Measurements from ENCODE around the gene INPP5B. TPM values are rescaled to one million over a fixed set of nuclear protein-coding genes. Genes with fewer than 3 reads are reported as not detected.

INPP5B gene
- total RNA-seq, result 11.4 and 18.7 TPM in 2 replicates

DNA sequence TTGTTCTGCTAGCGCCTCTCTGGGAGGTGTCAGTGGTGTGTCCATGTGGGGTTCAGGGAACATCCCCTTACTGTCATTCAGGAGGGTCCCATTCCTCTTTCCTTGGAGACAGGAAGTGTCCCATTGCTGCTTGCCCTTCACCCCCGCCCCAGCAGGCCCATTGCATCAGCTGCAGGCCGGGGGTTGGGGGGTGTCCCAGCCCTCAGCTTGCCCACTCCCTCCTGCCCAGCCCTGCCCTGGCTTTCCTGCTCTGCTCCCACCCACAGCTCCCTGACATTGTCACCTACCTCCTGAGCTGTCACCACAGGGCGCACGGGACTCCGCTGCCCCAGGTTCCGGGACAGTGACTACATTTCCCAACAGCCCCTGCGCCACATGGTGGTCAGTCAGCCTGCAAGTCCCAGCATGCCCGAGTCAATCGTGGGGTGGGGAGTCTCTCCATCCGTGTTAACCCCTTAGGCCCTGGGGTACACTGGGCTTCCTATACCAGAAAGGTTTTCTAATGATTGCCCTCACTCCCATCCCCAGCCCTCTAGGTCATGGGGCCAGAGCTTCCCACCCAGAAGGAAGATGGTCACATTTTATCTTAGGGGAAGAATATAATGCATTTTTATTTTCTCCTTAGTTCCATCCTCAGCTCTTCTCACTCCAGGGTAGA, at the start of gene INPP5B:
TSS of gene INPP5B (minus strand) at position 351 of the 658 bp plus-strand sequence. CDS start 745 bp downstream, outside the sequence.
- peak within 1 kb of the TSS; percentile 73 for H3K4me3 ChIP-seq (ENCODE audit: low read depth, low read length)
- no peak for DNase-seq (ENCODE audit: low read depth)
- TF ChIP-seq CTCF (conservative IDR thresholded peaks at IDR 0.05; ENCODE audit: low read depth, low read length), result peak; percentile 6

- peak overlapping the region; percentile 59 for H3K4me3 ChIP-seq (ENCODE audit: low read depth, low read length)
- TF ChIP-seq CTCF (conservative IDR thresholded peaks at IDR 0.05; ENCODE audit: low read depth, low read length), result no peak
- DNase-seq (ENCODE audit: low read depth), result no peak
Measured at GRCh38 chr1:37995751-37996345, 49.0 kb upstream of the INPP5B start.

DNA sequence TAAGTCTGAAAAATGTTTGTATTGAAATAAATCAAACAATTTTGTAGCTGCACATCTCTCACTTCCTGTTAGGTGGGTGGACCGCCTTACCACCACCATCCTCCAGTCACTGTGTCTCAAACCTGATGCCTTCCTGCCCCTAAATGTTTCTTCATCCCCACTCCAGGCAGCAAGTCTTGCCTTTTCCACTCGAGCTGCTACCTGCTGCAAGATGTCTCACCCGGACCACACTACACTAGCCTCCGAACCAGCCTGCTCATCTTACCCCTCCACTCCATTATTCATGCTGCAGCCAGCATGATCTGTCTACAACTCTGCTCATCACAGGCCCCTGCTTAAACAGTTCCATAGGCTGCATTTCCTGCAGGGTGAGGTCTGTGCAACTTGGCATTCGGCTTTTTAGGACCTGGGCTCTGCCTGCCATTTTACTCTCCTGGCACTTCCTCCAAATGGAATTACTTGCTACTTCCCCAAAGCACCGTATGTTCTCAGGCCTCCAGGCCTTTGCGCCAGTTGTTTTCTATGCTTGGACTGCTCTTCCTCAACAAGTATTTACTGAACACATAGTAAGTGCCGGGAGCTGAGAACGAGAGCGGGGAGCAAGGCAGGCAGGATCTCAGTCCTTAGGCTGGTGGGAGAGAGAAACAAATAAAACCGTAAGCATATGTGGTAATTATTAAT, 48.2 kb upstream of the INPP5B start:
- TF ChIP-seq CTCF (conservative IDR thresholded peaks at IDR 0.05; ENCODE audit: low read depth, low read length), result no peak
- DNase-seq (ENCODE audit: low read depth), result no peak
- peak overlapping the region; percentile 59 for H3K4me3 ChIP-seq (ENCODE audit: low read depth, low read length)

DNA sequence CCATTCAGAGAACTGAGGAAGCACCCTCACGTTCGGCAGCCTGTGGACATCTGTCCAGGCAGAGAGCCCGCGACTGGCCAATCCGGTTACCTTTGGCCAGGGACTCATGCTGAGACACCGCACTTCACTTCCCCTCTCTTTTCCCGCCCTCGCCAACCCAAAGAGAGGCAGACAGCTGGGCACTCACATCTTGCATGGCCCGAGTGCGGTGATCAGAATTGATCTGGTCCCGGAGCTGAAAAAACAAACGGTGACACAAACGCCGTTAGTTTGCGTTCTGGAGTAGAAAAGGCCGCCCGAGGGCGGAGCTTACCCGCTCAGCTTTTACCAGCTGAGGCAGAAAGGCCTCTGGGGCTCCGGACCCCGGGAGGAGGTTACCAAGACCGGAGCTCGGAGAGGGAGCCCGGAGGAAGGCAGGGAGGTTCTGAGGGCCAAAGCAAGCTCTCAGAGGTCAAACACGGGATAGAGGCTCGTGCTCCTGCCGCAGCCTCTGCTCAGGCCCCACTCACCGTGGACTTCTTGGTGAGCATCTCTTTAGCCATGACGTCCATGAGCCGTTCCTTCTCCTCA, 42.6 kb upstream of the INPP5B start:
- peak overlapping the region; percentile 100 for H3K4me3 ChIP-seq (ENCODE audit: low read depth, low read length)
- DNase-seq (ENCODE audit: low read depth), result no peak
- TF ChIP-seq CTCF (conservative IDR thresholded peaks at IDR 0.05; ENCODE audit: low read depth, low read length), result no peak

GRCh38 chr1:37987679-37988078, 40.8 kb upstream of the INPP5B start:
- no peak overlapping the region for H3K4me3 ChIP-seq (ENCODE audit: low read depth, low read length)
- no peak for TF ChIP-seq CTCF (conservative IDR thresholded peaks at IDR 0.05; ENCODE audit: low read depth, low read length)
- no peak for DNase-seq (ENCODE audit: low read depth)

DNA sequence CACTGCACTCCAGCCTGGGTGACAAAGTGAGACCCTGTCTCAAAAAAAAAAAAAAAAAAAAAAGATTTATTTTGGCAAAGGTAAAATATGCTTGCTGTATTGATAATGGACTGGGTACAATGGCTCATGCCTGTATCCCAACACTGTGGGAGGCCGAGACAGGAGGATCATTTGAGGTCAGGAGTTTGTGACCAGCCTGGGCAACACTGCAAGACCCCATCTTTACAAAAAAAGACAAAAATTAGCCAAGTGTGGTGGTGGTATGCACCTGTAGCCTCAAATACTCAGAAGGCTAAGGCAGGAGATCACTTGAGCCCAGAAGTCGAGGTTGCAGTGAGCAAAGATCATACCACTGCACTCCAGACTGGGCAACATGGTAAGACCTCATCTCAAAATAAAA, 36.7 kb upstream of the INPP5B start:
- no peak overlapping the region for H3K4me3 ChIP-seq (ENCODE audit: low read depth, low read length)
- DNase-seq (ENCODE audit: low read depth), result no peak
- TF ChIP-seq CTCF (conservative IDR thresholded peaks at IDR 0.05; ENCODE audit: low read depth, low read length), result no peak
